Ecto neural progenitor cell (in vitro differentiated cells): ENCODE results near the gene DLEC1.

ENCODE experiments used
- DNase-seq: peaks from one replicate; pipeline ENCODE4 v3.0.0-alpha.2; 2018; ENCODE audit warnings: low spot score

Gene DLEC1

GRCh38 chr3:38137615-38138348, 98.8 kb downstream of the DLEC1 start:
- peak; percentile 68 for DNase-seq

GRCh38 chr3:38138349-38139190, 99.6 kb downstream of the DLEC1 start, which contains the start of gene MYD88:
Gene MYD88 (plus strand): TSS chr3:38138661. CDS start chr3:38138701, 40 bp downstream.
- peak; percentile 82 for DNase-seq

- no peak for DNase-seq
Measured at GRCh38 chr3:38139191-38139590, 100.2 kb downstream of the DLEC1 start.

- no peak for DNase-seq
Measured at GRCh38 chr3:38139652-38140051, 100.6 kb downstream of the DLEC1 start.

GRCh38 chr3:38140326-38141172, 101.5 kb downstream of the DLEC1 start:
- peak; percentile 34 for DNase-seq

GRCh38 chr3:38141173-38141951, 102.4 kb downstream of the DLEC1 start:
- DNase-seq, result peak; percentile 16

GRCh38 chr3:38141952-38142273, 102.9 kb downstream of the DLEC1 start:
- DNase-seq, result peak; percentile 18

GRCh38 chr3:38142959-38143358, 104.0 kb downstream of the DLEC1 start:
- peak; percentile 20 for DNase-seq

GRCh38 chr3:38143511-38143910, 104.5 kb downstream of the DLEC1 start:
- peak; percentile 25 for DNase-seq

- DNase-seq, result no peak
Measured at GRCh38 chr3:38146504-38146903, 107.5 kb downstream of the DLEC1 start.

GRCh38 chr3:38147421-38147820, 108.4 kb downstream of the DLEC1 start:
- no peak for DNase-seq

GRCh38 chr3:38148311-38148882, 109.4 kb downstream of the DLEC1 start:
- no peak for DNase-seq

- no peak for DNase-seq
Measured at GRCh38 chr3:38149708-38150107, 110.7 kb downstream of the DLEC1 start.

- peak; percentile 21 for DNase-seq
Measured at GRCh38 chr3:38150780-38151528, 111.9 kb downstream of the DLEC1 start.

GRCh38 chr3:38151667-38152265, 112.8 kb downstream of the DLEC1 start:
- DNase-seq, result no peak

- DNase-seq, result peak; percentile 16
Measured at GRCh38 chr3:38152609-38153008, 113.6 kb downstream of the DLEC1 start.

GRCh38 chr3:38153221-38153620, 114.2 kb downstream of the DLEC1 start:
- peak; percentile 30 for DNase-seq

GRCh38 chr3:38154033-38154494, 115.1 kb downstream of the DLEC1 start:
- DNase-seq, result no peak

GRCh38 chr3:38154625-38155255, 115.7 kb downstream of the DLEC1 start:
- peak; percentile 19 for DNase-seq
